ENCODE results near the gene PAPPA. TPM values are rescaled to one million over a fixed set of nuclear protein-coding genes. Genes with fewer than 3 reads are reported as not detected.
A peak's percentile ranks its signal among the peaks of the same experiment; 100 is the strongest.

PAPPA gene
- total RNA-seq, 1 donor, result 56.5 TPM

GRCh38 chr9:116145036-116145435 is 8.6 kb upstream of the PAPPA start:
- peak overlapping the region; percentile 62 for H3K27ac ChIP-seq (ENCODE audit: low read depth, low read length)
- H3K4me2 ChIP-seq (ENCODE audit: insufficient read depth, low read length), result no peak overlapping the region
- DNase-seq (ENCODE audit: insufficient read length, low spot score, missing footprints), result no peak
- H4K20me1 ChIP-seq (ENCODE audit: insufficient read depth, low read length), result no peaks in the 10 kb centered on the region
- no peak overlapping the region for H3K4me3 ChIP-seq (ENCODE audit: insufficient read depth, low read length)
- no peaks in the 10 kb centered on the region for H3K36me3 ChIP-seq (ENCODE audit: insufficient read depth, low read length)
- no peak overlapping the region for H2AFZ ChIP-seq (ENCODE audit: low read length)
- no peaks in the 10 kb centered on the region for H3K27me3 ChIP-seq (ENCODE audit: insufficient read depth, low read length)
- H3K79me2 ChIP-seq (ENCODE audit: insufficient read depth, low read length), result no peaks in the 10 kb centered on the region
- TF ChIP-seq, protein P1, sequence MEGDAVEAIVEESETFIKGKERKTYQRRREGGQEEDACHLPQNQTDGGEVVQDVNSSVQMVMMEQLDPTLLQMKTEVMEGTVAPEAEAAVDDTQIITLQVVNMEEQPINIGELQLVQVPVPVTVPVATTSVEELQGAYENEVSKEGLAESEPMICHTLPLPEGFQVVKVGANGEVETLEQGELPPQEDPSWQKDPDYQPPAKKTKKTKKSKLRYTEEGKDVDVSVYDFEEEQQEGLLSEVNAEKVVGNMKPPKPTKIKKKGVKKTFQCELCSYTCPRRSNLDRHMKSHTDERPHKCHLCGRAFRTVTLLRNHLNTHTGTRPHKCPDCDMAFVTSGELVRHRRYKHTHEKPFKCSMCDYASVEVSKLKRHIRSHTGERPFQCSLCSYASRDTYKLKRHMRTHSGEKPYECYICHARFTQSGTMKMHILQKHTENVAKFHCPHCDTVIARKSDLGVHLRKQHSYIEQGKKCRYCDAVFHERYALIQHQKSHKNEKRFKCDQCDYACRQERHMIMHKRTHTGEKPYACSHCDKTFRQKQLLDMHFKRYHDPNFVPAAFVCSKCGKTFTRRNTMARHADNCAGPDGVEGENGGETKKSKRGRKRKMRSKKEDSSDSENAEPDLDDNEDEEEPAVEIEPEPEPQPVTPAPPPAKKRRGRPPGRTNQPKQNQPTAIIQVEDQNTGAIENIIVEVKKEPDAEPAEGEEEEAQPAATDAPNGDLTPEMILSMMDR (IDR thresholded peaks at IDR 0.05; ENCODE audit: extremely low read depth, low read depth, low read length), result no peak
- H3K4me1 ChIP-seq (ENCODE audit: insufficient read depth, low read length), result peaks cover 24% of the 10 kb centered on the region
- no peaks in the 10 kb centered on the region for H3K9me3 ChIP-seq (ENCODE audit: low read depth, low read length)

DNA sequence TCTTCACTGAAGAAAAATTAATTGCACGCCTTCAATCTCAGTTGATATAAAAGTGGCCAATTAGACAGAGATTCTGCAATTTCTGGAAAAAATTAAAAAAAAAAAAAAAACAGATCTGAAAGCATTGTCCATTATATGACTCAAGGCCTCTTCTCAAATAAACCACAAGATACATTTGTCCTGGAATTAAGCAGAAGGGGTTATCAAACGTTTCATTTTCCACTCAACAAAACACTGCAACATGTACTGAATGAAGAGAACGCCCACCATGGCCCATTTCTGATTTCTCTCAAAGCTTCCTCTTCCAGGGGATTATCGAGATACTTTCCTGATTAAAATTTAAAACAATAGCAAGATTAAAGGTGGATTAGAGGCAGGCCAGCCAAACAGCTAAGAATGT is 5.8 kb upstream of the PAPPA start:
- H3K4me1 ChIP-seq (ENCODE audit: insufficient read depth, low read length), result peaks cover 34% of the 10 kb centered on the region

GRCh38 chr9:116149844-116150243 is 3.7 kb upstream of the PAPPA start:
- H3K4me1 ChIP-seq (ENCODE audit: insufficient read depth, low read length), result peaks cover 25% of the 10 kb centered on the region
- H3K79me2 ChIP-seq (ENCODE audit: insufficient read depth, low read length), result peaks cover 2% of the 10 kb centered on the region
- peak; percentile 89 for DNase-seq (ENCODE audit: insufficient read length, low spot score, missing footprints)
- no peak overlapping the region for H3K27ac ChIP-seq (ENCODE audit: low read depth, low read length)
- no peak overlapping the region for H3K4me3 ChIP-seq (ENCODE audit: insufficient read depth, low read length)
- no peaks in the 10 kb centered on the region for H3K9me3 ChIP-seq (ENCODE audit: low read depth, low read length)
- H3K36me3 ChIP-seq (ENCODE audit: insufficient read depth, low read length), result no peaks in the 10 kb centered on the region
- no peaks in the 10 kb centered on the region for H4K20me1 ChIP-seq (ENCODE audit: insufficient read depth, low read length)
- H3K4me2 ChIP-seq (ENCODE audit: insufficient read depth, low read length), result no peak overlapping the region
- no peak overlapping the region for H2AFZ ChIP-seq (ENCODE audit: low read length)
- H3K27me3 ChIP-seq (ENCODE audit: insufficient read depth, low read length), result no peaks in the 10 kb centered on the region
- TF ChIP-seq, protein P1 (IDR thresholded peaks at IDR 0.05; ENCODE audit: extremely low read depth, low read depth, low read length), result peak; percentile 77

More for the DNA sequence above, 5.8 kb upstream of the PAPPA start:
- no peak for DNase-seq (ENCODE audit: insufficient read length, low spot score, missing footprints)
- Histone ChIP-seq H4K20me1 (ENCODE audit: insufficient read depth, low read length) (no peaks in the 10 kb centered on the region), H3K4me2 (ENCODE audit: insufficient read depth, low read length) (no peak overlapping the region), H3K36me3 (ENCODE audit: insufficient read depth, low read length) (no peaks in the 10 kb centered on the region), H2AFZ (ENCODE audit: low read length) (no peak overlapping the region), H3K4me3 (ENCODE audit: insufficient read depth, low read length) (no peak overlapping the region), H3K79me2 (ENCODE audit: insufficient read depth, low read length) (no peaks in the 10 kb centered on the region), H3K9me3 (ENCODE audit: low read depth, low read length) (no peaks in the 10 kb centered on the region), H3K27ac (ENCODE audit: low read depth, low read length) (no peak overlapping the region), H3K27me3 (ENCODE audit: insufficient read depth, low read length) (no peaks in the 10 kb centered on the region)
- TF ChIP-seq, protein P1 (IDR thresholded peaks at IDR 0.05; ENCODE audit: extremely low read depth, low read depth, low read length), result no peak

GRCh38 chr9:116151199-116151598 is 2.4 kb upstream of the PAPPA start:
- Histone ChIP-seq H3K36me3 (ENCODE audit: insufficient read depth, low read length) (no peaks in the 10 kb centered on the region), H2AFZ (ENCODE audit: low read length) (no peak overlapping the region), H3K4me2 (ENCODE audit: insufficient read depth, low read length) (peak overlapping the region; percentile 87), H4K20me1 (ENCODE audit: insufficient read depth, low read length) (no peaks in the 10 kb centered on the region), H3K27ac (ENCODE audit: low read depth, low read length) (peak overlapping the region; percentile 82), H3K9me3 (ENCODE audit: low read depth, low read length) (no peaks in the 10 kb centered on the region), H3K79me2 (ENCODE audit: insufficient read depth, low read length) (peaks cover 4% of the 10 kb centered on the region), H3K27me3 (ENCODE audit: insufficient read depth, low read length) (no peaks in the 10 kb centered on the region), H3K4me3 (ENCODE audit: insufficient read depth, low read length) (no peak overlapping the region), H3K4me1 (ENCODE audit: insufficient read depth, low read length) (peaks cover 31% of the 10 kb centered on the region)
- TF ChIP-seq, protein P1 (IDR thresholded peaks at IDR 0.05; ENCODE audit: extremely low read depth, low read depth, low read length), result no peak
- no peak for DNase-seq (ENCODE audit: insufficient read length, low spot score, missing footprints)
